Fibroblast of mammary gland (primary cell): ENCODE results near the gene STX2.
"Not testable (repeated sequence)": the region's sequence is repeated elsewhere in the genome, so short reads cannot be mapped to it uniquely, and the experiment has no call there.

Experiments used
- DNase-seq: peaks from one replicate; pipeline ENCODE4 v3.0.0-alpha.2; 2010; ENCODE audit warnings: low read depth
- H3K4me3 ChIP-seq: 2 replicates; pipeline ENCODE4 v1.5.1; 2011; ENCODE audit warnings: low read depth, mild to moderate bottlenecking, low read length, moderate library complexity; ENCODE audit not compliant: control insufficient read depth
- TF ChIP-seq, protein P1 (sequence below): conservative IDR thresholded peaks from 2 replicates; pipeline ENCODE4 v1.5.1; 2011; ENCODE audit warnings: low read depth, low read length, inconsistent platforms; ENCODE audit not compliant: control insufficient read depth, insufficient read depth

STX2 gene

DNA sequence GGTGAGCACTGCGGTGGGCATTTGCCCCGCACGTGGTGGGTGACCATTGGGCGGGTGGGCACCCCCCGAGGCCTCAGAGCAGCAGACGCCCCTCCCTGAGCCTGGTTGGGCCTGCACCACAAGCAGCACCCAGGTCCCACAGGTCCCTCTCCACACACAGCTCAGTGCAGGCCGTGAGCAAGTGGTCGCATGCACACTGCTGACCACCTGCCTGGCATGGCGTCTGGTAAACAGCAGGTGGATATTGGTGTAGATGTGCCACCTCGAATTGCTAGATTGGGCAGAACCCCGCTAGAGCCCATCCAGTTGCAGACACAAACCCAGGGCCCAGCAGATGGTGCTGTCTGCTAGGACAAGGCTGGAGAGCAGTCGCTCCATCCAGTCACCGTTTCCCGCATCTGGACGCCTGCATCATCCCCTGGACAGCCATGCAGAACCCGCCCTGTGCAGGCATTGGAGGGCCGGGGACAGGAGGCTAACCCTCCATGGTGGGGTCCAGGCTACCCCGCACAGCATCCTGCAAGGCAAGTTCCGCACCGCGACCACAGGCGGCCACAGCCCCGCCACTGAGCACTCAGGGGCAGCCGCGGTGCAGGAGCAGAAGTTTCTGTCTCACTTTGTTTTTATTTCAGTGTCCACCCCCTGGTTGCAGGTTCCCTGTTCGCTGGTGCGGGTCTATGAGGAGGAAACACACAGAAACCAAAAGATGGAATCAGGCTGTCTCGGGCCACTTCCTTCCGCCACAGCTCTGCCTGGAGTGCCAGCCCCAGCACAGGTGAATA lies 77.3 kb downstream of the STX2 start:
- H3K4me3 ChIP-seq: no peak overlapping the region
- TF ChIP-seq, protein P1, sequence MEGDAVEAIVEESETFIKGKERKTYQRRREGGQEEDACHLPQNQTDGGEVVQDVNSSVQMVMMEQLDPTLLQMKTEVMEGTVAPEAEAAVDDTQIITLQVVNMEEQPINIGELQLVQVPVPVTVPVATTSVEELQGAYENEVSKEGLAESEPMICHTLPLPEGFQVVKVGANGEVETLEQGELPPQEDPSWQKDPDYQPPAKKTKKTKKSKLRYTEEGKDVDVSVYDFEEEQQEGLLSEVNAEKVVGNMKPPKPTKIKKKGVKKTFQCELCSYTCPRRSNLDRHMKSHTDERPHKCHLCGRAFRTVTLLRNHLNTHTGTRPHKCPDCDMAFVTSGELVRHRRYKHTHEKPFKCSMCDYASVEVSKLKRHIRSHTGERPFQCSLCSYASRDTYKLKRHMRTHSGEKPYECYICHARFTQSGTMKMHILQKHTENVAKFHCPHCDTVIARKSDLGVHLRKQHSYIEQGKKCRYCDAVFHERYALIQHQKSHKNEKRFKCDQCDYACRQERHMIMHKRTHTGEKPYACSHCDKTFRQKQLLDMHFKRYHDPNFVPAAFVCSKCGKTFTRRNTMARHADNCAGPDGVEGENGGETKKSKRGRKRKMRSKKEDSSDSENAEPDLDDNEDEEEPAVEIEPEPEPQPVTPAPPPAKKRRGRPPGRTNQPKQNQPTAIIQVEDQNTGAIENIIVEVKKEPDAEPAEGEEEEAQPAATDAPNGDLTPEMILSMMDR: peak; percentile 52
- DNase-seq: peak; percentile 42

- DNase-seq: no peak
- H3K4me3 ChIP-seq: no peak overlapping the region
- TF ChIP-seq, protein P1: no peak
Measured at GRCh38 chr12:130754234-130754901, 84.7 kb downstream of the STX2 start.

GRCh38 chr12:130752692-130753230 lies 86.3 kb downstream of the STX2 start:
- TF ChIP-seq, protein P1: no peak
- DNase-seq: no peak
- no peak overlapping the region for H3K4me3 ChIP-seq

DNA sequence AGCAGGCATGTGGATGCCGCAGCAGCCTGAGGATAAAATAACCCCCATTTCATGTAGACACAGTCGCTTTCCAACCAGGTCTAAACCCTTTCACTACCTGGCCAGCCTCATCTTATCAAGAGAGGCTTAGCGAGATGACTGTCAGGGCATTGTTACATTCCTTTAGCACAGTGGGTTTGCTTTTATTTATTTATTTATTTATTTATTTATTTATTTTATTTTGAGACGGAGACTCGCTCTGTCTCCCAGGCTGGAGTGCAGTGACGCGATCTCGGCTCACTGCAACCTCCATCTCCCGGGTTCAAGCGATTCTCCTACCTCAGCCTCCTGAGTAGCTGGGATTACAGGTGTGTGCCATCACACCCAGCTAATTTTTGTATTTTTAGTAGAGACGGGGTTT lies 87.0 kb downstream of the STX2 start:
- DNase-seq, H3K4me3 ChIP-seq: not testable (repeated sequence)

GRCh38 chr12:130748786-130749185 lies 90.3 kb downstream of the STX2 start:
- TF ChIP-seq, protein P1: no peak
- no peak for DNase-seq
- no peak overlapping the region for H3K4me3 ChIP-seq

DNA sequence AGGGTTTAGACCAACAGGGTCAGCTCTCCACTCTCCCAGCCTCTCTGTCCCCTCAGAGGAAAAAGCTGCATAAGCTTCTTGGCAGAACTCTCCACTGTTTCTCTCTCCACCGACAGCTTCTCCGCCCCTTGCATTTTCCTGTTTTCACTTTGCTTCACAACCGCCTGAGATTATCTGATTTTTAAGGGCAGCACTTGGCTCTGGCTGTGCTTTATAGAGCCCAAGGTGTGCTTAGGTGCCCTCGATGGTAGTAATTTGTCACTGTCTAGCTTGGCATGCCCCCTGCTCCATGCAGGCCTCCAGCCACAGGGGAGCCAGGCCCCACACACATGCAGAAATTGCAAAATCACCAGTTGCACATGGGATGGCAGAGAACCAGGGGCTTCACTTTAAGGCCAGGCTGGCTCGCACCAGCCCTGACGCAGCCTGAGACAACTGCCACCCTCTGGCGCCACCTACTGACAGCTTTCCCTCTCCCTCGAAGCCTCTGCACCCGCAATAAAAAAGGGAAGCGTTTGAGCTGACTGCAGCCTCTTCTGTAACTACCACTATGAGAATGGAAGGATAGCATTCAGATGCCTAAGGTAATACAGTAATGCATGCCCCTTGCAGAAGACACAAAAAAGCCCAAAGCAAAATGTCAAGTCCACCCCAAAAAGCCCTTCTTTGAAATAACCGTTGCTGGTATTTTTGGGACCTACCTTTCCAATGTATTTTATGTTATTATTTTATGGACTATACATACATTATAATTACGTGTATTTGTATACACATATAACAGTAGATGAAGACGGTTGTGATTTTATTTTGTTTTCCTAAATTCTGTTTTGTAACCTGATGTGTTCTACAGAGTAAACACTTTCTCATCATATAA lies 90.9 kb downstream of the STX2 start:
- TF ChIP-seq, protein P1: peak; percentile 85
- no peak overlapping the region for H3K4me3 ChIP-seq
- peak; percentile 63 for DNase-seq

DNA sequence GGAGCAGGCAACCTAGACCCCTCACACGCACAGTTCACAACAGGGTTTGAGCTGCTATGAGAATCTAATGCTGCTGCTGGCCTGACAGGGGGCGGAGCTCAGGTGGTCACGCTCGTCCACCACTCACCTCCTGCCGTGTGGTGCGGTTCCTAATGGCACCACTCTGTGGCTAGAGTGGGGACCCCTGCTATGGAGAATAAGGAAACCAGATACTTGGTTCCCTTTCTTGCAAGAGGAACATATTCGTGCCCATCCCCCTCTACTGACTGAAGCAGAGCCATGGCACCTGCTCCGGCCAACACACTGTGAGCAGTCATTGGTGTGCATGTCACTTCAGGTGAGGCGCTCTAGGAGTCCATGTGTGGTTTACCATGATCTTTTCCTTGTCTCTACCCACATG lies 92.5 kb downstream of the STX2 start:
- DNase-seq: no peak
- TF ChIP-seq, protein P1: no peak
- no peak overlapping the region for H3K4me3 ChIP-seq
